Keratinocyte (primary cell): ENCODE measurements around the gene PCDHA3. TPM values are rescaled to one million over a fixed set of nuclear protein-coding genes. Genes with fewer than 3 reads are reported as not detected.

Experiments
- DNase-seq: peaks from one replicate; pipeline ENCODE4 v3.0.0-alpha.2; 2011; ENCODE audit warnings: low read depth, missing footprints, low spot score
- FAIRE-seq: peaks from 2 replicates; lab custom pipeline; 2011; peaks lifted over from hg19 to GRCh38; lab: Jason Lieb, UNC
- H2AFZ ChIP-seq: 2 replicates; pipeline ENCODE4 v1.6.0; 2012; ENCODE audit warnings: low read length, control low read depth, inconsistent platforms; ENCODE audit not compliant: control insufficient read depth
- H3K27ac ChIP-seq: 2 replicates; pipeline ENCODE4 v1.5.1; 2011; ENCODE audit warnings: low read length; ENCODE audit not compliant: control insufficient read depth, insufficient read depth
- H3K27me3 ChIP-seq: 3 replicates; pipeline ENCODE4 v1.6.0; 2011; ENCODE audit warnings: low read length; ENCODE audit not compliant: control insufficient read depth, insufficient read depth; ENCODE audit errors: extremely low read depth
- H3K36me3 ChIP-seq, 2 experiments: 2 replicates in 1 of 2; 3 replicates in 1 of 2; pipeline ENCODE4 v1.5.1; 2011; ENCODE audit warnings: low read length in 2 of 2, mild to moderate bottlenecking in 1 of 2; ENCODE audit not compliant: control insufficient read depth in 2 of 2, insufficient read depth in 2 of 2; ENCODE audit errors: extremely low read depth in 1 of 2
- H3K4me1 ChIP-seq: 3 replicates; pipeline ENCODE4 v1.5.1; 2011; ENCODE audit warnings: low read length; ENCODE audit not compliant: control insufficient read depth, insufficient read depth; ENCODE audit errors: extremely low read depth
- H3K4me2 ChIP-seq: 3 replicates; pipeline ENCODE4 v1.6.0; 2011; ENCODE audit warnings: low read depth, low read length; ENCODE audit not compliant: control insufficient read depth, insufficient read depth; ENCODE audit errors: extremely low read depth
- H3K4me3 ChIP-seq, 3 experiments: fragments of 200-600 bp in 1 of 3; sonication (generic) in 1 of 3; 2 replicates in 2 of 3; 3 replicates in 1 of 3; pipeline ENCODE4 v1.5.1; 2011 to 2016; ENCODE audit warnings: low read length in 3 of 3, mild to moderate bottlenecking in 3 of 3, control low read depth in 2 of 3, inconsistent platforms in 1 of 3, low read depth in 1 of 3, mixed read lengths in 1 of 3, mixed run types in 1 of 3, moderate library complexity in 1 of 3; ENCODE audit not compliant: control insufficient read depth in 2 of 3, insufficient read depth in 2 of 3; ENCODE audit errors: extremely low read depth in 1 of 3
- H3K79me2 ChIP-seq: 2 replicates; pipeline ENCODE4 v1.6.0; 2012; ENCODE audit warnings: low read length; ENCODE audit not compliant: control insufficient read depth, insufficient read depth
- H3K9ac ChIP-seq: 3 replicates; pipeline ENCODE4 v1.6.0; 2011; ENCODE audit warnings: low read length; ENCODE audit not compliant: control insufficient read depth, insufficient read depth; ENCODE audit errors: extremely low read depth
- H3K9me1 ChIP-seq: 3 replicates; pipeline ENCODE4 v1.6.0; 2011; ENCODE audit warnings: low read length; ENCODE audit not compliant: control insufficient read depth, insufficient read depth; ENCODE audit errors: extremely low read depth
- H3K9me3 ChIP-seq: 2 replicates; pipeline ENCODE4 v1.5.1; 2012; ENCODE audit warnings: low read depth, low read length; ENCODE audit not compliant: control insufficient read depth
- H4K20me1 ChIP-seq: 3 replicates; pipeline ENCODE4 v1.6.0; 2011; ENCODE audit warnings: low read length; ENCODE audit not compliant: control insufficient read depth, insufficient read depth; ENCODE audit errors: extremely low read depth
- CTCF ChIP-seq, 3 experiments: IDR thresholded peaks in 1 of 3; conservative IDR thresholded peaks in 1 of 3; optimal IDR thresholded peaks in 1 of 3; 2 replicates in 2 of 3; 3 replicates in 1 of 3; pipeline versions ENCODE3 to v1.5.1; 2011; ENCODE audit warnings: low read length in 3 of 3, mild to moderate bottlenecking in 3 of 3, moderate library complexity in 2 of 3, control low read depth in 1 of 3, inconsistent platforms in 1 of 3; ENCODE audit not compliant: insufficient read depth in 2 of 3; ENCODE audit errors: extremely low read depth in 1 of 3
- EZH2 ChIP-seq: IDR thresholded peaks from one replicate; pipeline ENCODE4 v1.6.1; 2012; ENCODE audit warnings: inconsistent platforms, mild to moderate bottlenecking, low read length, moderate library complexity
- dilution Hi-C: fragments of 300-500 bp; cut with MboI; formaldehyde crosslinking; loops from one replicate; pipeline ENCODE4 v1.7.0; 2020; ENCODE audit warnings: low sequenced_read_pairs; ENCODE audit not compliant: extremely low pct_ligation_motif_present
- polyA minus RNA-seq, 3 experiments: library from RNA; depleted of rRNA, polyadenylated mRNA; stranded (reverse); fragments of >200 nt; gene quantifications; 1 replicate in 1 of 3; 2 replicates in 1 of 3; 3 replicates in 1 of 3; pipeline ENCODE4 v1.2.3, GENCODE V29; 2011
- polyA plus RNA-seq, 5 experiments: library from polyadenylated mRNA; depleted of rRNA in 3 of 5; stranded (reverse) in 3 of 5; stranded (forward) in 1 of 5; unstranded in 1 of 5; fragments of >200 nt; gene quantifications; 1 replicate in 1 of 5; 2 replicates in 3 of 5; 3 replicates in 1 of 5; pipeline versions ENCODE4 v1.2.1 to v1.2.3, GENCODE V29; 2011 to 2012; ENCODE audit warnings: missing spikeins in 2 of 5, low read depth in 1 of 5, low replicate concordance in 1 of 5

Gene PCDHA3
- polyA plus RNA-seq (0.01 to 0.02 TPM in 2 of 3 replicates, not detected in the other), polyA minus RNA-seq (0.03 TPM in 1 of 3 replicates, not detected in the others)
- polyA plus RNA-seq (2011; ENCODE audit: low read depth): not detected
- polyA plus RNA-seq (2011; cell fraction: cytosol; rRNA removed): not detected in 2 replicates
- polyA plus RNA-seq (2011; cell fraction: nucleus; rRNA removed): 0.05 and 0.16 TPM in 2 replicates
- polyA plus RNA-seq (2012; ENCODE audit: low replicate concordance): 0.02 and 0.07 TPM in 2 replicates
- polyA minus RNA-seq (2011; cell fraction: cytosol; rRNA and poly(A)+ RNA removed): not detected
- polyA minus RNA-seq (2011; cell fraction: nucleus; rRNA and poly(A)+ RNA removed): 0.16 and 0.21 TPM in 2 replicates

GRCh38 chr5:140800816-140801493 lies at the start of gene PCDHA3:
TSS of gene PCDHA3 (plus strand) at chr5:140801057.
- dilution Hi-C loops: no loop called here
- Histone ChIP-seq H3K4me1 (no peaks in the 10 kb centered on the region), H3K79me2 (no peaks in the 10 kb centered on the region), H3K9me1 (no peaks in the 10 kb centered on the region), H3K4me2 (no peak within 1 kb of the TSS), H3K27ac (no peak within 1 kb of the TSS), H3K27me3 (no peaks in the 10 kb centered on the region), H3K36me3 (no peaks in the 10 kb centered on the region), H3K4me3 (no peak within 1 kb of the TSS), H3K9me3 (peaks cover 15% of the 10 kb centered on the region), H2AFZ (no peak within 1 kb of the TSS), H3K9ac (no peak within 1 kb of the TSS), H4K20me1 (no peaks in the 10 kb centered on the region)
- DNase-seq (no peak), FAIRE-seq (no peak)
- TF ChIP-seq EZH2: no peak
- peak in 1 of 3 experiments; percentile 7 for TF ChIP-seq CTCF (optimal IDR thresholded peaks at IDR 0.05 in 1 of 3, IDR thresholded peaks at IDR 0.05 in 1 of 3, conservative IDR thresholded peaks at IDR 0.05 in 1 of 3; ENCODE audit: extremely low read depth in 1 of 3, insufficient read depth in 2 of 3, low read length in 3 of 3)

GRCh38 chr5:140753561-140753960 lies 47.3 kb upstream of the PCDHA3 start:
- Histone ChIP-seq H3K4me3 (no peak overlapping the region), H3K27me3 (no peaks in the 10 kb centered on the region), H3K9me3 (no peaks in the 10 kb centered on the region), H3K27ac (no peak overlapping the region), H3K36me3 (no peaks in the 10 kb centered on the region), H4K20me1 (no peaks in the 10 kb centered on the region), H3K4me1 (no peaks in the 10 kb centered on the region), H3K9ac (no peak overlapping the region), H2AFZ (no peak overlapping the region), H3K79me2 (no peaks in the 10 kb centered on the region), H3K4me2 (no peak overlapping the region), H3K9me1 (no peaks in the 10 kb centered on the region)
- TF ChIP-seq EZH2 (no peak), CTCF (optimal IDR thresholded peaks at IDR 0.05 in 1 of 3, IDR thresholded peaks at IDR 0.05 in 1 of 3, conservative IDR thresholded peaks at IDR 0.05 in 1 of 3; ENCODE audit: extremely low read depth in 1 of 3, insufficient read depth in 2 of 3, low read length in 3 of 3) (no peak)
- FAIRE-seq (no peak), DNase-seq (no peak)
- dilution Hi-C loops: no loop called here
